Gastrocnemius medialis (tissue), 4 donors: ENCODE results near the gene SPRED2. TPM values are rescaled to one million over a fixed set of nuclear protein-coding genes. Genes with fewer than 3 reads are reported as not detected.

Experiments used
- ATAC-seq, 2 donors: fragments of 150-250 bp; one replicate each; pipeline ENCODE4 v1.9.1; 2016
- DNase-seq, 2 donors: peaks; one replicate each; pipeline ENCODE4 v3.0.0-alpha.2; 2019
- H3K27ac ChIP-seq, 4 donors: fragments of 200-600 bp; sonication (generic); 1 replicate in 1 of 4; 2 replicates in 3 of 4; pipeline ENCODE4 v1.5.1; 2016 to 2018; ENCODE audit warnings: mild to moderate bottlenecking in 2 of 4, moderate library complexity in 1 of 4
- H3K27me3 ChIP-seq, 3 donors: fragments of 200-600 bp; sonication (generic) in 2 of 3; 1 replicate in 1 of 3; 2 replicates in 2 of 3; pipeline versions ENCODE4 v1.5.1 to v1.6.0; 2016 to 2019; ENCODE audit warnings: mild to moderate bottlenecking in 1 of 3, moderate library complexity in 1 of 3
- H3K36me3 ChIP-seq, 2 donors: fragments of 200-600 bp; sonication (generic) in 1 of 2; one replicate each; pipeline ENCODE4 v1.5.1; 2017 to 2018
- H3K4me1 ChIP-seq, 2 donors: fragments of 200-600 bp; sonication (generic) in 1 of 2; one replicate each; pipeline ENCODE4 v1.5.1; 2016 to 2017; ENCODE audit warnings: mild to moderate bottlenecking in 2 of 2
- H3K4me3 ChIP-seq, 4 donors: fragments of 200-600 bp; sonication (generic) in 3 of 4; 1 replicate in 1 of 4; 2 replicates in 3 of 4; pipeline ENCODE4 v1.5.1; 2016 to 2019; ENCODE audit warnings: mild to moderate bottlenecking in 2 of 4
- H3K9me3 ChIP-seq, 3 donors: fragments of 200-600 bp; sonication (generic) in 2 of 3; 1 replicate in 1 of 3; 2 replicates in 2 of 3; pipeline ENCODE4 v1.5.1; 2016 to 2019
- POLR2A ChIP-seq, 2 donors: fragments of 450-650 bp; IDR thresholded peaks; one replicate each; pipeline ENCODE4 v1.6.1; 2017; ENCODE audit warnings: antibody characterized with exemption in 2 of 2, mild to moderate bottlenecking in 2 of 2, moderate library complexity in 2 of 2
- in situ Hi-C, 4 donors: fragments of 200-750 bp; cut with MboI; loops; one replicate each; pipeline versions ENCODE4 v1.15.0 to v1.8.0; 2017; ENCODE audit warnings: low sequenced_read_pairs in 4 of 4
- intact Hi-C: fragments of 100-400 bp; cut with DNase I; formaldehyde crosslinking; loops from one replicate; pipeline ENCODE4 v1.15.1; 2023; ENCODE audit warnings: low total_unique reads
- total RNA-seq, 4 donors: library from RNA; depleted of rRNA; stranded (reverse); fragments of >200 nt; gene quantifications; one replicate each; pipeline versions ENCODE4 v1.1.0 to v1.2.3, GENCODE V29; 2016
- TF ChIP-seq, protein P1 (sequence below), 5 experiments: fragments of 450-650 bp in 3 of 5; fragments of 200-600 bp in 2 of 5; sonication (generic) in 2 of 5; IDR thresholded peaks in 4 of 5; conservative IDR thresholded peaks in 1 of 5; 1 replicate in 4 of 5; 2 replicates in 1 of 5; pipeline ENCODE4 v1.5.1; 2016 to 2019; ENCODE audit warnings: antibody characterized with exemption in 5 of 5, mild to moderate bottlenecking in 3 of 5, moderate library complexity in 3 of 5

Gene SPRED2
- total RNA-seq, 4 donors from 2014 or later: 4.1 to 12.5 (median 7.4) TPM

DNA sequence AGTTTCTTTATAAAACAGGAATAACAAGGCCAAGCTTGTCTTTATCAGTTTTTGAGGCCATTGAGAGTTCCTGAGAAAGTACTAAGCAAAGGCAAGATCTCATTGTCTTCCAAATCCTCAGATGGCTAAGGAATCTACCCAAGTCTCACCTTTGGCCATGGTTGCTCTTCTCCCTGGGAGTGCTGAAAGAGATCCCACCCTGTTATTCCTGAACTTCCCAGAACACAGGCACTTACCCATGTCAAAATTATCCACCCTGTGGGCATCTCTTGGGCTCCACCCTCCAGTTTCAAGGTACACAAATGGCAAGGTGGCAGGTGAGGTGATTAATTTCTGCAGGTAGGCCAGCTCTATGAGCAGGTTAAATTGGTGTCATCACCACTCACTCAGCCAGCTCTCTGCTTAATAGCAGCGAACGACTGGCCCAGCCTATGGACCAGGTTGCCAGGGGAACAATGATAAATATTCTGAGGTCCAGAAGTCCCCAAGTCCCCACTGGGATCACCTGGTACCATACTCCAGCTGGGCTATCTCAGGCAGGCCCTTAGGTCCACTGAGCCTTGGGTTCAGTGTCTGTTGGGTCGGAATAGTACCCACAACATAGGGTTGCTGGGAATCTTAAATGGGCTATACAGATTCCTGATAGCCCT lies 2.3 kb upstream of the SPRED2 start:
- Histone ChIP-seq H3K4me1 (peaks cover 18 to 19% of the 10 kb centered on the region in 2 donors), H3K27me3 (no peaks in the 10 kb centered on the region), H3K36me3 (no peaks in the 10 kb centered on the region), H3K9me3 (no peaks in the 10 kb centered on the region), H3K4me3 (no peak overlapping the region), H3K27ac (peak overlapping the region; percentile 93 to 96 (median 94))
- DNase-seq: no peak
- TF ChIP-seq, protein P1, sequence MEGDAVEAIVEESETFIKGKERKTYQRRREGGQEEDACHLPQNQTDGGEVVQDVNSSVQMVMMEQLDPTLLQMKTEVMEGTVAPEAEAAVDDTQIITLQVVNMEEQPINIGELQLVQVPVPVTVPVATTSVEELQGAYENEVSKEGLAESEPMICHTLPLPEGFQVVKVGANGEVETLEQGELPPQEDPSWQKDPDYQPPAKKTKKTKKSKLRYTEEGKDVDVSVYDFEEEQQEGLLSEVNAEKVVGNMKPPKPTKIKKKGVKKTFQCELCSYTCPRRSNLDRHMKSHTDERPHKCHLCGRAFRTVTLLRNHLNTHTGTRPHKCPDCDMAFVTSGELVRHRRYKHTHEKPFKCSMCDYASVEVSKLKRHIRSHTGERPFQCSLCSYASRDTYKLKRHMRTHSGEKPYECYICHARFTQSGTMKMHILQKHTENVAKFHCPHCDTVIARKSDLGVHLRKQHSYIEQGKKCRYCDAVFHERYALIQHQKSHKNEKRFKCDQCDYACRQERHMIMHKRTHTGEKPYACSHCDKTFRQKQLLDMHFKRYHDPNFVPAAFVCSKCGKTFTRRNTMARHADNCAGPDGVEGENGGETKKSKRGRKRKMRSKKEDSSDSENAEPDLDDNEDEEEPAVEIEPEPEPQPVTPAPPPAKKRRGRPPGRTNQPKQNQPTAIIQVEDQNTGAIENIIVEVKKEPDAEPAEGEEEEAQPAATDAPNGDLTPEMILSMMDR (IDR thresholded peaks at IDR 0.05 in 4 of 5, conservative IDR thresholded peaks at IDR 0.05 in 1 of 5): no peak
- in situ Hi-C loops (loop anchor here in 3 of 4 donors (10.0 to 25.0 kb wide), 3 partner anchors 172 to 372 kb away; partner anchors contain the start of gene CEP68 (in 1 of the 3)), intact Hi-C loops (loop anchor here (5.0 to 10.0 kb wide), 7 partner anchors 62 to 1000 kb away; partner anchors contain the start of genes AFTPH, MEIS1, SERTAD2 and SLC1A4)
- ATAC-seq: no peak

DNA sequence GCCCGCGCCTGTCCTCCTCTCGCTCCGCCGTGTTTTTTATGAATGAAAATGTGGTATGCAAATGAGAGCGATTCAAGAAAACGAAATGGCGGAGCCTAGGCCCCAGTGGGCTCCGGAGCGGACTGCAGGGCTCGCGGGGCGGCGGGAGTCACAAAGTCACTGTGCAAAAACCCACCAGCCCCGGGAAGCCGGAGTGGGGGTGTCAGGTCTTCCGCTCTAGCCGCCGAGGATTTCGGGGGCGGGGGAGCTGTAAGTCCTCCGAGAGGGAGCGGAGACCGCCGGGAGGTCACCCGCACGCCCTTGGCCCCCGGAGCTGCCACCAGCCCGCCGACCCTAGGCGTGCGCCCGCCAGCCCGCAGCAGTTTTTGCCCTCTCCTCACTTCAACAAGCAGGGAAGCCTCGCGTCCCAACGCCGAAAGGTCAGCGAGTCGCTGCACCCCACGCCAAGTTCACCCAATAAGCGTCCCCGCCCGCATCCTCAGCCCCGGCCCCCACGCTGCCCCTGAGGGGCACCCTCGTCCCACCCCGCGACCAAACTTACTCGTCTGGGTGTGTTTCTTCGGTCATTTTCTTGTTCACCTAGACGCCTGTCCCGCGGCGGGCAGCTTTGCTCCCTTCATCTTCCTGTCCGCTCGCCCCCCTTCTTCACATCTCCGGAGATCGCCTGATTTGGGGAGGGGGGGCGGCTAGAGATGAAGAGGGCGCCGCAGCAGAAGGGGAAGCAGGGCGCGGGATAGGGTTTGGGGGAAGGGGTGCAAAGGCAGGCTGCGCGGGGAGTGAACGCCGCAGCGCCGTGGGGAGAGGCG lies 775 bp downstream of the SPRED2 start:
- Histone ChIP-seq H3K36me3 (no peaks in the 10 kb centered on the region), H3K9me3 (no peaks in the 10 kb centered on the region), H3K27ac (peak overlapping the region; percentile 75 to 88 (median 84)), H3K27me3 (no peaks in the 10 kb centered on the region), H3K4me3 (peak overlapping the region; percentile 79 to 88 (median 84)), H3K4me1 (peaks cover 14 to 23% of the 10 kb centered on the region in 2 donors)
- intact Hi-C loops (loop anchor here (1.0 to 10.0 kb wide), 9 partner anchors 59 to 1003 kb away; partner anchors contain the start of genes AFTPH, MEIS1, SERTAD2 and SLC1A4), in situ Hi-C loops (loop anchor here in 3 of 4 donors (10.0 to 25.0 kb wide), 3 partner anchors 169 to 369 kb away; partner anchors contain the start of gene CEP68 (in 1 of the 3))
- ATAC-seq (no peak), DNase-seq (peak in 1 of 2 donors; percentile 15)
- TF ChIP-seq, protein P1 (IDR thresholded peaks at IDR 0.05 in 4 of 5, conservative IDR thresholded peaks at IDR 0.05 in 1 of 5): no peak
- TF ChIP-seq POLR2A (IDR thresholded peaks at IDR 0.05): no peak

DNA sequence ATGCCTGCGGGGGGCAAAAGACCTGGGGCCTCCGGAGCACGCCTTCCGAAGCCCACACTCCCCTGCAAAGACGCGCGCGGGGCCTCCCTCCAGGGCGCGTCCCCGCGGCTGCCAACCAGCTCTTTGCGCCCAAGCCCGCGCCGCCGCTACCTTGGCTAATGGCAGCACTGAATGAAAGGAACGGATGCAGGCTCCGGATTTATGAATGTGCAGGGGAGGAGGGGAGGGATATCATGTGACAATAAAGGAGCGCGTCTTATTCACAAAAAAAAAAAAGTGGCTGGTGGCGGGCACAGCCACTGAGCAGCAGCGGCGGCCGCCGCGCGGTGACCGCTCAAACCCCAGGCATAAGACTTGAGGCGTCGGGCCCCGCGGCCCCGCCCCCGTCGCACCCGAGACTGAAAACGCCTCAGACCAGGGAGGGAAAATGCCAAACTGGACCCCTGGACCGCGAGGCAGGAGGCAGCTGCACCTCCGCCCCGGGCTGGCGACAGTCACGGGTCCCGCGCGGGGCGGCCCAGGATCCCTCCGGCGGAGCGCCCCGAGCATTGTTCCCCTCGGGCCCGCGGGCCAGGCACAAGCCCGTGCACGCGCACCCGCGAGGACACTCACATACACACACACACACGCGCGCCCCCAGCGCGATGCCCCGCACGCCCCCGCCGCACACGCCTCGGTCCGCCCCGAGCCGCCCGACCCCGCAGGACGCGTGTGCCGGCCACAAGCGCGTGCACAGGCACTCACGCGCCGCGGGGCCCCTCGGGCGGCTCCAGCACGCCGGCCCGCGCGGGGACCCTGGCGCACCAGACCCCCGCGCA lies 1.6 kb downstream of the SPRED2 start:
- peak; percentile 13 to 63 for TF ChIP-seq POLR2A (IDR thresholded peaks at IDR 0.05)
- TF ChIP-seq, protein P1 (IDR thresholded peaks at IDR 0.05 in 4 of 5, conservative IDR thresholded peaks at IDR 0.05 in 1 of 5): peak in 2 of 5 experiments; percentile 8 to 27
- in situ Hi-C loops: loop anchor here in 3 of 4 donors (10.0 to 25.0 kb wide), 3 partner anchors 169 to 369 kb away; partner anchors contain the start of gene CEP68 (in 1 of the 3)
- intact Hi-C loops: loop anchor here (2.0 to 10.0 kb wide), 8 partner anchors 59 to 1004 kb away; partner anchors contain the start of genes AFTPH, MEIS1, SERTAD2 and SLC1A4
- no peaks in the 10 kb centered on the region for H3K27me3 ChIP-seq
- H3K9me3 ChIP-seq: no peaks in the 10 kb centered on the region
- H3K4me1 ChIP-seq: peaks cover 14 to 23% of the 10 kb centered on the region in 2 donors
- ATAC-seq (peak; percentile 42 to 47), DNase-seq (peak; percentile 8 to 60)
- H3K27ac ChIP-seq: peak overlapping the region; percentile 75 to 88 (median 84)
- H3K4me3 ChIP-seq: peak overlapping the region; percentile 79 to 88 (median 84)
- no peaks in the 10 kb centered on the region for H3K36me3 ChIP-seq
